Left lobe of liver (tissue), 2 donors: Measurements from ENCODE around the gene CAMKMT. TPM values are rescaled to one million over a fixed set of nuclear protein-coding genes. Genes with fewer than 3 reads are reported as not detected.
"Not testable (repeated sequence)": the region's sequence is repeated elsewhere in the genome, so short reads cannot be mapped to it uniquely, and the experiment has no call there.

Experiments
- ATAC-seq: fragments of 200-7000 bp; cut with Tn5 transposase; one replicate; pipeline ENCODE4 v1.9.1; 2020; ENCODE audit warnings: mild to moderate bottlenecking, moderate library complexity
- DNase-seq: peaks from one replicate; pipeline ENCODE4 v3.0.0-alpha.2; 2020; ENCODE audit warnings: low spot score
- total RNA-seq: library from RNA; stranded (reverse); gene quantifications from one replicate; pipeline ENCODE4 v1.2.1, GENCODE V29; 2021
- donor health status: DM: no; HTN: no; CAD: no; lungs with moderate emphysema.
- donor health status: DM: no; HTN: yes; CAD: no.

The CAMKMT gene
- total RNA-seq, 1 donor from 2014 or later: 4.9 TPM

DNA sequence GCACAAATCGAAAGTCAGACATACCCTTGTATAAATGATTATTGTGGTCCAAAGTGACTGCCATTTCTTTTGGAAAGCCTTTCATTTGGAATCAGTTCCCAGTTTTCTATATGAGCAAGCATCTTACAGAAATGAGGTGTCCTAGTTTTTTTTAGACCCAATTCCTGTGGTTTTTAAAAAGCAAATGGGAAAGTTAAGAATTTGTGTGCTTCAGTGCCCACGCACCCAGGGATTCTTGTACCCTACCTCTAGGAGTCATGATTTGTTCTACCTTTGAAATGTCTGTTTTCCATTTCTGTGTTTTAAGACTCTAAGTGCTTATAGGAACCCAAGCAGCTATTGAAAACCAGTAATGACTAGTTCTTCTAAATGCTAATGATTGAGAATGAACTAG lies 218.1 kb downstream of the CAMKMT start:
- ATAC-seq (no peak), DNase-seq (no peak)

DNA sequence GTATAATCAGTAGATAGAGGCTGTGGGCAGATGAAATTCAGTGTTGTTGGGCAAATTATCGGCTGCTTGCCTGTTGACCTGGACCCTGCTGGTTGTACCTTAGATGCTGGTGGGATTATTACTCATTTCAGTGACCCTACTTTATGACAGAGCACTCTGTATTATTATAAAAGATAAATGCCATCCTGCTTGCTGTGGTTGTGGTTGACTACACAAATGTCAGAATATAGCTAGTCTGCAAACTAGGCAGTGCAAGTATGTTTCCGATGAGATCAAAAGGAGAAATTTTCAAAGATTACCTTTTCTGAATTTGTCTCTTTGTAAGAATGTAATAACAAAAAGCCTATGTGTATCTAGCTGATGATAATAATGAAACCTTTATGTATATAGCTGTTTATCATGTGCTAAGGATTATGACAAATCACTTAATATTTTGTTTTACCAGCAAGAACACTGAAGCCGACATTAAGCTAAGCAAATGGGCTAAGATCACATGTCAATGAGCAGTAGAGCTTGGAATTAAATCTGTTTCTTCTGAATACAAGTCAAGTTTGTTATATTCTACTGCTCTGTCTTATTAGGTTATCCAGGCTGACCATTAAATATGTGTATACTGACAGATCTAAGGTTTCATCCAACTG lies 219.2 kb downstream of the CAMKMT start:
- DNase-seq: no peak

GRCh38 chr2:44582363-44583008 lies 220.7 kb downstream of the CAMKMT start:
- ATAC-seq (peak; percentile 52), DNase-seq (no peak)

More for the DNA sequence above, 219.2 kb downstream of the CAMKMT start:
- ATAC-seq: peak; percentile 23

GRCh38 chr2:44595615-44596014 lies 233.9 kb downstream of the CAMKMT start:
- ATAC-seq, DNase-seq: not testable (repeated sequence)

GRCh38 chr2:44596537-44597320 lies 235.0 kb downstream of the CAMKMT start:
- DNase-seq (no peak), ATAC-seq (no peak)

DNA sequence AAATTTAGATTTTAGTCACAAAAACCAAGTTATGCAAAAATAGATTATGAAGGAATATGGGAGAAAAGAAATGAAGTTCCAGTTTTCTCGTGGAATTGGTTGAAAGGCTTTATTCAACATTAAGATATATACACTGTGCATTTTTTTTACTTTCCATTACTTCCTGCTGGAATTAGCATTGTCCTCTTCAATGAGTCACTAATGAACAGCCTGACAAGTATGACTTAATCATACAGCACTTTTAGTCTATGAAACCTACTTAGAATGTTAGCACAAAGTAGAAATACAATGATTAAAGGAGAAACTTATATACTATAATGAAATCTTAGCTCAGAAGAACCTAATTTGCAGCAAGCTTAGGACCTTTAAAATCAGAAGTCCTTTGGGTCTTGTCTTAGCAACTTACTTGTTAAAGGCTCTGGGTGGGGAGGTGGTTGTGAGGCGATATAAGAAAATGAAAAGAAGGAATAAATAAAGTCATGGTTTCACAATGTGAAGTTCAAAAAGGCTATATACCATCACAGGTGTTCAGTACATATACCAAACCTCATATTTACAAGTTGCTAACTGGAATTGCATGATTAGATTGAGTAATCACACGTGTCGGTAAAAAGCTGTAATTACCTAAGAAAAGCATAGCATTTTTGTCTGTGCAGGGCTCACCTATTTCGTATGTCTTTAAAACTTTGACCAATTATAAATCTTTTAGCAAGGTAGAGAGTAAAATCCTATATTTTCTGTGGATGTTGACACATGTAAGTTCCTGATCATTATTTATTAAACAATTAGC lies 236.8 kb downstream of the CAMKMT start:
- ATAC-seq (no peak), DNase-seq (no peak)

- ATAC-seq (no peak), DNase-seq (no peak)
Observed at GRCh38 chr2:44599130-44599529, 237.4 kb downstream of the CAMKMT start.

GRCh38 chr2:44602446-44602845 lies 240.7 kb downstream of the CAMKMT start:
- ATAC-seq (no peak), DNase-seq (no peak)

DNA sequence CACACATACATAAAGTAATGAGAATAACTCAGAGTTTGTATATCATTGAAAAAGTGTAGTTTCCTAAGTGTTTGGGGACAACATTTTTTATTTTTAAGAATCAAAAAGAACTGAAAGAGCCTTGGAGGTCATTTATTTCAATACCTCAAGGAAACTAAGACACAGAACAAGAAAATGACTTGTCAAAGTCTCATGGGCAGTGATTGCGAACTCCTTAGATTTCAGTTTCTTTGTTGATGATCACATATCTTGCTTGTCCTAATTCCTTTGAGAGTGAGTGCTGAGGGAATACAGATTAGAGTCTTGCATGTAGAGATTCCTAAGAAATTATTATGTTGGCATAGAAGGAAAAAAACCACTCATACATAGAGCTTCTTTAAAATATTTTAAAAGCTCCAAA lies 243.8 kb downstream of the CAMKMT start:
- ATAC-seq: no peak
- no peak for DNase-seq

- ATAC-seq (no peak), DNase-seq (no peak)
Observed at GRCh38 chr2:44612276-44612675, 250.5 kb downstream of the CAMKMT start.

DNA sequence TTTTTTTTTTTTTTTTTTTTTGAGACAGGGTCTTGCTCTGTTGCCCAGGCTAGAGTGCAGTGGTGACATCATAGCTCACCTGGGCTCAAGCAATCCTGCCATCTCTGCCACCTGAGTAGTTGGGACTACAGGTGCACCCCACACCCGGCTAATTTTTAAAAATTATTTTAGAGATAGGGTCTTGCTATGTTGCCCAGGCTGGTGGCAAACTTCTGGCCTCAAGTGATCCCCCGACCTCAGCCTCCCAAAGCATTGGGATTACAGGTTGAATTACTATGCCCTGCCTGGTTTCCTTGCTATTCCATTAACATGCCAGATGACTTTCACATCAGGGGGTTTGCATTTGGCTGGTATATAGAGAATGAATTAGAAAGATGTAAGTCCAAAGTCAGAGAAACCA lies 253.2 kb downstream of the CAMKMT start:
- ATAC-seq: no peak
- no peak for DNase-seq

- DNase-seq (no peak), ATAC-seq (no peak)
Observed at GRCh38 chr2:44615950-44616518, 254.3 kb downstream of the CAMKMT start.

DNA sequence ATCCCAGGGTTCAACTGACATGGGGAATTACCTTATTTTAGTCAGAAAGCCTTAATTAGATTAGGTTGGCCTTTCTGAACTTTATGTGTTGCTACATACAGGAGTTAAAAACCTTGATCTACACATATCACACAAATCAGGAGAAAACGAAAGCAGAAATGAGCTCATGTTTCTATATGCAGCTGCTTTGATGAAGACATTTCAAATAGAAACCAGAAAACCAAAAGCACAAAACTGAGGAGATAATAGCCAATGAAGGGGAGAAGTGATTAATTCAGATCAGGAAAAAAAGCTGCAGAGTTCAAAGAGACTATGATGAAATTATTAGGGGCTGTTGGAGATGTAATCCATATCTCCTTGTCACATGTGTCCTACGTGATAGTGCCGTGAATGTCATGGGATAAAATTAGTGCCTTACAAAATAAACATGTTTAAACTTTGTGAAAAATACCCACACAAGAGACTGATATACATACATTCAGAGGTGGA lies 255.0 kb downstream of the CAMKMT start:
- no peak for DNase-seq
- ATAC-seq: peak; percentile 51

GRCh38 chr2:44618251-44619023 lies 256.7 kb downstream of the CAMKMT start:
- ATAC-seq (no peak), DNase-seq (no peak)

DNA sequence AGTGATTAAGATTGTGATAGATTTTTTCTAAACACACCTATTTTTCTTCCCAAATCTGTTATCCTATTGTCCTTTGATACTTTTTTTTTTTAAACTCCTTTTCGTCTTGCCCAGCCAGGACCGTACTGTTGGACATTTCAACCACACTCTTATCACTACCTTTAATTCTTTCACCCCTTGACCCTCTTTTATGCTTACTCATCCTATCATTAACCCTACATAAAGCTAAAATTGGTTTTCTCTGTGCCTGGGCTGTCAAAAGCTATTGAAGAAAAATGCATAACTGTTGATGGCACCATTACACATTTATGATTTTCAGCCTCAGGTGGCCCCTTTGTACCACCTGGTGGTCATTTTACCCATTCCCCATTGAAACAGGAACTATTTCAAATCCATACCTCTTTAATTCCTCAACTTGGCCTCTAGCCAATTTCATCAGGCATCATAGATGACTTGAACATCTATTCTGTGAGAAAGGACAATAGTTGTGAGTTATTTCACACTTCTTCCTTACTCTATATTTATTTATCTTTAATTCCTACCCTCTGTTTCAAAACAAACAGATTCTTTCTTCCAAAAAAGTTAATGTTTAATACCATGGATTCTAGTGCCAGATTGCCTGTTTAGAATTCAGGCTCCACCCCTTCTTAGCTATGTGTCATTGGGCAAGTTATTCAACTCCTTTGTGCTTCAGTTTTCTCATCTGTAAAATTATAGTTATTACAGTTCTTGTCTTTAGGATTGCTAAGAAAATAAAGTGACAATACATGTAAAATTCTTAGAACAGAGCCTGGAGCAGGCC lies 258.6 kb downstream of the CAMKMT start:
- no peak for DNase-seq
- ATAC-seq: peak; percentile 64

GRCh38 chr2:44623622-44624351 lies 262.0 kb downstream of the CAMKMT start:
- no peak for DNase-seq
- ATAC-seq: no peak

GRCh38 chr2:44628297-44628696 lies 266.6 kb downstream of the CAMKMT start:
- DNase-seq (no peak), ATAC-seq (no peak)

GRCh38 chr2:44632931-44633689 lies 271.4 kb downstream of the CAMKMT start:
- DNase-seq (no peak), ATAC-seq (no peak)
